SJSA1 (cell line): Measurements from ENCODE around the gene NKG7. TPM values are rescaled to one million over a fixed set of nuclear protein-coding genes. Genes with fewer than 3 reads are reported as not detected.
A peak's percentile ranks its signal among the peaks of the same experiment; 100 is the strongest.

ENCODE experiments used
- DNase-seq, 2 experiments: peaks; one replicate each; pipeline ENCODE4 v3.0.0-alpha.2; 2015 to 2020; ENCODE audit warnings: low spot score in 2 of 2, low read depth in 1 of 2
- H3K27ac ChIP-seq: fragments of 250-450 bp; sonication (Bioruptor Pico); 2 replicates; pipeline ENCODE4 v1.5.1; 2020; ENCODE audit warnings: mild to moderate bottlenecking, moderate library complexity
- H3K27me3 ChIP-seq: fragments of 250-450 bp; sonication (Bioruptor Pico); replicated peaks from 2 replicates; pipeline ENCODE4 v1.5.1; 2020; ENCODE audit warnings: mild to moderate bottlenecking, moderate library complexity
- H3K36me3 ChIP-seq: fragments of 250-450 bp; sonication (Bioruptor Pico); 2 replicates; pipeline ENCODE4 v1.5.1; 2020; ENCODE audit warnings: mild to moderate bottlenecking
- H3K4me1 ChIP-seq: fragments of 250-450 bp; sonication (Bioruptor Pico); replicated peaks from 2 replicates; pipeline ENCODE4 v1.6.1; 2021; ENCODE audit warnings: mild to moderate bottlenecking
- H3K4me3 ChIP-seq: fragments of 250-450 bp; sonication (Bioruptor Pico); 2 replicates; pipeline ENCODE4 v1.5.1; 2020; ENCODE audit warnings: mild to moderate bottlenecking
- H3K9me3 ChIP-seq: fragments of 250-450 bp; sonication (Bioruptor Pico); replicated peaks from 2 replicates; pipeline ENCODE4 v1.5.1; 2020; ENCODE audit warnings: mild to moderate bottlenecking
- total RNA-seq: library from RNA; depleted of rRNA; stranded (reverse); fragments of >200 nt; shearing (Covaris generic); gene quantifications from 2 replicates; pipeline ENCODE4 v1.2.3, GENCODE V29; 2014

Gene NKG7
- total RNA-seq, 1 experiment from 2014 or later, result not detected

- H3K4me1 ChIP-seq, result peaks cover 53% of the 10 kb centered on the region
- peaks cover 3% of the 10 kb centered on the region for H3K36me3 ChIP-seq
- DNase-seq, result no peak
- H3K27me3 ChIP-seq, result no peaks in the 10 kb centered on the region
- H3K27ac ChIP-seq, result no peak overlapping the region
- H3K4me3 ChIP-seq, result no peak overlapping the region
- no peaks in the 10 kb centered on the region for H3K9me3 ChIP-seq
Observed at GRCh38 chr19:51364200-51365106, 8.0 kb downstream of the NKG7 start.

GRCh38 chr19:51361239-51361638 lies 11.2 kb downstream of the NKG7 start:
- Histone ChIP-seq H3K27ac (no peak overlapping the region), H3K4me1 (peaks cover 37% of the 10 kb centered on the region), H3K9me3 (no peaks in the 10 kb centered on the region), H3K27me3 (no peaks in the 10 kb centered on the region), H3K36me3 (no peaks in the 10 kb centered on the region), H3K4me3 (no peak overlapping the region)
- DNase-seq, result no peak

GRCh38 chr19:51359294-51359693 lies 13.2 kb downstream of the NKG7 start:
- Histone ChIP-seq H3K4me1 (peaks cover 28% of the 10 kb centered on the region), H3K27ac (no peak overlapping the region), H3K9me3 (no peaks in the 10 kb centered on the region), H3K27me3 (no peaks in the 10 kb centered on the region), H3K36me3 (no peaks in the 10 kb centered on the region), H3K4me3 (no peak overlapping the region)
- no peak for DNase-seq

GRCh38 chr19:51357952-51358351 lies 14.5 kb downstream of the NKG7 start:
- Histone ChIP-seq H3K9me3 (no peaks in the 10 kb centered on the region), H3K4me3 (no peak overlapping the region), H3K4me1 (peaks cover 19% of the 10 kb centered on the region), H3K27me3 (no peaks in the 10 kb centered on the region), H3K27ac (no peak overlapping the region), H3K36me3 (no peaks in the 10 kb centered on the region)
- no peak for DNase-seq

DNA sequence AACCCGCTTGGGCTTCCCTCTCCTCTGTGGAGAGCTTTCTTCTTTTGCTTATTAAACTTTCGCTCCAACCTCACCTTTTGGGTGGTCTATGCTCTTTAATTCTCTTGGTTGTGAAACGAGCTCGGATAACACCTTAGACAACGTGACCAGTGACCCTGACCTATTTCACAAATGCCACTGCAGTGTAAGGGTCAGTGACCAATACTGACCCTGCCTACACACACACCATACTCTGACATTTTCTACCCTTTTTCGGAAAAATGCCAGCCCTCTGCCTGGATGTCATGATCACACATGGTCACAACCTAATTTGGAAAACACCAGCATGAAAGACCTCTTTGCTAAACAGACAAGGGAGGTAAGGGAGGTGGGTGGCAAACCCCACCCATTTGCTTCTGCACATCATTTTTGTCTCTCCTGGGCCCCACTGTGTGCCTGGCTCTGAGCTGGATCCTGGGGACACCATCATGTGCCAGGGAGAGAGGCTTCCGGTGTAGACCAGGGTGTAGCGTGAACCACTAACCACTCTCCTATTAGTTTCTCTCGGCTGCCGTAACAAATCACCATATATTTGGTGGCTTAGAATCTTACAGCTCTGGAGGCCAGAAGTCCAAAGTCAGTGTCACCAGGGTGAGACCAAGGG lies 16.2 kb downstream of the NKG7 start:
- no peak overlapping the region for H3K27ac ChIP-seq
- H3K9me3 ChIP-seq, result no peaks in the 10 kb centered on the region
- peaks cover 4% of the 10 kb centered on the region for H3K36me3 ChIP-seq
- H3K4me3 ChIP-seq, result no peak overlapping the region
- H3K27me3 ChIP-seq, result no peaks in the 10 kb centered on the region
- peaks cover 12% of the 10 kb centered on the region for H3K4me1 ChIP-seq
- no peak for DNase-seq

DNA sequence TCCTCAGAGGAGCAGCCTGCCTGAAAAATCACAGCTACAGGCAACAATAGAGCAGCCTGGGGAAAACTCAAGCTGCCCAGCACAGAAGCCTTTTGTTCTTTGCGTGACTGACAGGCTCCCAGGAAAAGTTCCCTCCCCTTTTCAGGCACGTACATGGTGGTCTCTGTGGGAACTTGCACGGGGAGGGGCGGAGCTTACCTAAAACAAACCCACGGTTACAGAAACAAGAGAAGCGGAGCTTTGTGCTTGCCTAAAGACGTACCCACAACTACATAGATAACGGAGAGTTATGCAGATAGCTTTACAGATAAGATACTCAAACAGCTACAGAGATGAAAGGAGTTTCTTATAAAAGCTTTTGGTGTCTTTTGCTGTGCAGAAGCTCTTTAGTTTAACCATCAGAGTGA lies 17.7 kb downstream of the NKG7 start:
- DNase-seq, result peak; percentile 67 to 69
- Histone ChIP-seq H3K4me3 (no peak overlapping the region), H3K27me3 (no peaks in the 10 kb centered on the region), H3K27ac (peak overlapping the region; percentile 43; the same call in 1 of the 2 replicates), H3K36me3 (peaks cover 18% of the 10 kb centered on the region), H3K9me3 (no peaks in the 10 kb centered on the region), H3K4me1 (peaks cover 22% of the 10 kb centered on the region)

DNA sequence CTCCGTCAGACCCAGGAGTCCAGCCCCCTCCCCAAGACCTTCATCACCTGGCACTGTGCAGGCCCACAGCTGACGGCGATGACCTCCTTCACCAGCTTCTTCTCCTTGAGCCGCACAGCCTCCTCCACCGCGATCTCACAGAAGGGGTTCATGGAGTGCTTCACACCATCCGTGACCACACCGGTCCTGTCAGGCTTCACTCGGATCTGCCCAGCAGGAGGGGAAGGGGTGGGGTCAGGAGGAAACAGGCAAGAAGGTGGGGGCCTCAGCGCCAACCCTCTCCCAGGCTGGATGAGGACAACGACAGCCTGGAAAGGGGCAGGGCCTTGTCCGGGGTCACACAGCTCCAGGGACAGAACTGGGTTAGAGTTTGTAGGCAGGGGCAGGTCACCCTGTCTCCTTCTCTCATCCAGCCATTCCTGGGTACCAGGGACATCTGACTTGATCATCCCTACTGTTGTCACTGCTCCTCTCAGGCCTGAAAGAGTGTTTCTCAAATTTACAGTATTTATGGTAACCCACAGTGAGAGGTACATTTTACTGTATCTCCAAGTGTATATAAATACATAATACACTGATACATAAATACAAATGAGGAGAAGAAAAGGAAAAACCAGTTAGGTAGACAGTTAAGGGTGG lies 18.2 kb downstream of the NKG7 start:
- Histone ChIP-seq H3K36me3 (peaks cover 18% of the 10 kb centered on the region), H3K4me3 (no peak overlapping the region), H3K4me1 (peaks cover 22% of the 10 kb centered on the region), H3K27me3 (no peaks in the 10 kb centered on the region), H3K9me3 (no peaks in the 10 kb centered on the region), H3K27ac (peak overlapping the region; percentile 43)
- DNase-seq, result no peak

- no peak for DNase-seq
- Histone ChIP-seq H3K27me3 (no peaks in the 10 kb centered on the region), H3K4me1 (peaks cover 22% of the 10 kb centered on the region), H3K27ac (no peak overlapping the region), H3K9me3 (no peaks in the 10 kb centered on the region), H3K36me3 (peaks cover 18% of the 10 kb centered on the region), H3K4me3 (no peak overlapping the region)
Observed at GRCh38 chr19:51352783-51353360, 19.6 kb downstream of the NKG7 start.

GRCh38 chr19:51351266-51351990 lies 21.0 kb downstream of the NKG7 start:
- no peak overlapping the region for H3K4me3 ChIP-seq
- H3K9me3 ChIP-seq, result no peaks in the 10 kb centered on the region
- H3K27ac ChIP-seq, result peak overlapping the region; percentile 22; the same call in 1 of the 2 replicates
- peaks cover 22% of the 10 kb centered on the region for H3K4me1 ChIP-seq
- no peaks in the 10 kb centered on the region for H3K27me3 ChIP-seq
- DNase-seq, result no peak
- peaks cover 18% of the 10 kb centered on the region for H3K36me3 ChIP-seq

- Histone ChIP-seq H3K27ac (no peak overlapping the region), H3K27me3 (no peaks in the 10 kb centered on the region), H3K9me3 (no peaks in the 10 kb centered on the region), H3K4me1 (peaks cover 9% of the 10 kb centered on the region), H3K4me3 (no peak overlapping the region), H3K36me3 (peaks cover 16% of the 10 kb centered on the region)
- no peak for DNase-seq
Observed at GRCh38 chr19:51347209-51347928, 25.1 kb downstream of the NKG7 start.

DNA sequence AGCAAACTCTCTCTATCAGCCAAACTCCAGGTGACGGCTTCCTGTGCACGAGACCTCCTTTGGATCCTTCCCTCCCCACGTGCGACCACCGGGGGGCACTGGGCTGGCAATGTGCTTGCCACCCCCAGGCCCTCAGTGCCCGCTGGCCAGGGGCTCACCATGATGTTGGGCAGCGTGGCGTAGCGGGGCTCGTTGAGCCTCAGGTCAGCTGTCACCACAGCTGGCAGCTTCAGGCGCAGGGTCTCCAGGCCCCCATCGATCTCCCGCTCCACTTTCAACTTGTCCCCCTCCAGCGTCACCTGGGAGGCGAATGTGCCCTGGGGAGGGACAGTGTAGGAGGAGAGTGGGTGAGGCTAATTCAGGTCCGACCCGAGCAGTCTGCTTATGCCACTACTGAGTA lies 25.7 kb downstream of the NKG7 start:
- no peak for DNase-seq
- no peaks in the 10 kb centered on the region for H3K27me3 ChIP-seq
- H3K27ac ChIP-seq, result no peak overlapping the region
- peaks cover 16% of the 10 kb centered on the region for H3K36me3 ChIP-seq
- peaks cover 9% of the 10 kb centered on the region for H3K4me1 ChIP-seq
- H3K9me3 ChIP-seq, result no peaks in the 10 kb centered on the region
- H3K4me3 ChIP-seq, result no peak overlapping the region

- no peak overlapping the region for H3K4me3 ChIP-seq
- H3K36me3 ChIP-seq, result peaks cover 5% of the 10 kb centered on the region
- H3K4me1 ChIP-seq, result peaks cover 4% of the 10 kb centered on the region
- H3K27ac ChIP-seq, result no peak overlapping the region
- no peaks in the 10 kb centered on the region for H3K9me3 ChIP-seq
- peaks cover 5% of the 10 kb centered on the region; the same call in 1 of the 2 replicates for H3K27me3 ChIP-seq
- DNase-seq, result no peak
Observed at GRCh38 chr19:51345076-51345620, 27.3 kb downstream of the NKG7 start.
